ENCODE data around the gene RBM33. TPM values are rescaled to one million over a fixed set of nuclear protein-coding genes. Genes with fewer than 3 reads are reported as not detected.

The RBM33 gene
- total and polyA plus RNA-seq, 9 of the 15 experiments (the other 6 are each of a cell fraction or from before 2014, with no cell fraction given) = 4.4 to 80.7 (median 27.3) TPM

DNA sequence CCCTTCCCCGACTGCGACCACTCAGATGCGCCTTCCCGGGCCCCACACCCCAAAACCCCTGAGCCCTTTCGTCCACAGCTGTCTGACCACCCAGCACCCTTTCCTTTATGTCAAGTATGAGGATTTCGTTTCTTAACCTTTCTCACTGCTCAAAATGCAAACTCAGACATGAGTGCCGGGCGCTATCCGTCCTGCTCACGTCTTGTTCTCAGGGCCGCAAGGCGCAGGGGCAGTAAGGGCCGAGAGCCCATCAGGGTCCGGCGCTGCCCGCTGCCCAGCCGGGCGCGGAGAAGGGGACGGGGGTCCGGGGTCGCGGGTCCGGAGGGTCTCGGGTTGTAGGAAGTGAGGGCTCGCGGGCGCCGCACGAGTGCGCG is 670 bp upstream of the RBM33 start (continued):
- TF ChIP-seq, protein P1, sequence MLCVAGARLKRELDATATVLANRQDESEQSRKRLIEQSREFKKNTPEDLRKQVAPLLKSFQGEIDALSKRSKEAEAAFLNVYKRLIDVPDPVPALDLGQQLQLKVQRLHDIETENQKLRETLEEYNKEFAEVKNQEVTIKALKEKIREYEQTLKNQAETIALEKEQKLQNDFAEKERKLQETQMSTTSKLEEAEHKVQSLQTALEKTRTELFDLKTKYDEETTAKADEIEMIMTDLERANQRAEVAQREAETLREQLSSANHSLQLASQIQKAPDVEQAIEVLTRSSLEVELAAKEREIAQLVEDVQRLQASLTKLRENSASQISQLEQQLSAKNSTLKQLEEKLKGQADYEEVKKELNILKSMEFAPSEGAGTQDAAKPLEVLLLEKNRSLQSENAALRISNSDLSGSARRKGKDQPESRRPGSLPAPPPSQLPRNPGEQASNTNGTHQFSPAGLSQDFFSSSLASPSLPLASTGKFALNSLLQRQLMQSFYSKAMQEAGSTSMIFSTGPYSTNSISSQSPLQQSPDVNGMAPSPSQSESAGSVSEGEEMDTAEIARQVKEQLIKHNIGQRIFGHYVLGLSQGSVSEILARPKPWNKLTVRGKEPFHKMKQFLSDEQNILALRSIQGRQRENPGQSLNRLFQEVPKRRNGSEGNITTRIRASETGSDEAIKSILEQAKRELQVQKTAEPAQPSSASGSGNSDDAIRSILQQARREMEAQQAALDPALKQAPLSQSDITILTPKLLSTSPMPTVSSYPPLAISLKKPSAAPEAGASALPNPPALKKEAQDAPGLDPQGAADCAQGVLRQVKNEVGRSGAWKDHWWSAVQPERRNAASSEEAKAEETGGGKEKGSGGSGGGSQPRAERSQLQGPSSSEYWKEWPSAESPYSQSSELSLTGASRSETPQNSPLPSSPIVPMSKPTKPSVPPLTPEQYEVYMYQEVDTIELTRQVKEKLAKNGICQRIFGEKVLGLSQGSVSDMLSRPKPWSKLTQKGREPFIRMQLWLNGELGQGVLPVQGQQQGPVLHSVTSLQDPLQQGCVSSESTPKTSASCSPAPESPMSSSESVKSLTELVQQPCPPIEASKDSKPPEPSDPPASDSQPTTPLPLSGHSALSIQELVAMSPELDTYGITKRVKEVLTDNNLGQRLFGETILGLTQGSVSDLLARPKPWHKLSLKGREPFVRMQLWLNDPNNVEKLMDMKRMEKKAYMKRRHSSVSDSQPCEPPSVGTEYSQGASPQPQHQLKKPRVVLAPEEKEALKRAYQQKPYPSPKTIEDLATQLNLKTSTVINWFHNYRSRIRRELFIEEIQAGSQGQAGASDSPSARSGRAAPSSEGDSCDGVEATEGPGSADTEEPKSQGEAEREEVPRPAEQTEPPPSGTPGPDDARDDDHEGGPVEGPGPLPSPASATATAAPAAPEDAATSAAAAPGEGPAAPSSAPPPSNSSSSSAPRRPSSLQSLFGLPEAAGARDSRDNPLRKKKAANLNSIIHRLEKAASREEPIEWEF (CRISPR knock-in tag; IDR thresholded peaks at IDR 0.05) = no peak
- TF ChIP-seq ZNF263 (CRISPR knock-in tag; IDR thresholded peaks at IDR 0.05; ENCODE audit: borderline replicate concordance) = 0 out of 2 replicates have a peak, but pooled peaks have one; percentile 17
- no peak for TF ChIP-seq MEF2D (tag; conservative IDR thresholded peaks at IDR 0.05; ENCODE audit: low read depth)
- no peak for TF ChIP-seq ZFP36 (IDR thresholded peaks at IDR 0.05; ENCODE audit: low read depth, low read length, partially characterized antibody)
- TF ChIP-seq GTF3C2 (IDR thresholded peaks at IDR 0.05; ENCODE audit: borderline replicate concordance, extremely low read depth, insufficient read length) = no peak
- peak; percentile 51 for TF ChIP-seq CHD4 (IDR thresholded peaks at IDR 0.05; ENCODE audit: insufficient read depth, insufficient replicate concordance, low read depth, low read length, poor library complexity, severe bottlenecking)
- TF ChIP-seq GABPB1 (CRISPR knock-in tag; IDR thresholded peaks at IDR 0.05) = peak; percentile 55
- TF ChIP-seq, protein P2, sequence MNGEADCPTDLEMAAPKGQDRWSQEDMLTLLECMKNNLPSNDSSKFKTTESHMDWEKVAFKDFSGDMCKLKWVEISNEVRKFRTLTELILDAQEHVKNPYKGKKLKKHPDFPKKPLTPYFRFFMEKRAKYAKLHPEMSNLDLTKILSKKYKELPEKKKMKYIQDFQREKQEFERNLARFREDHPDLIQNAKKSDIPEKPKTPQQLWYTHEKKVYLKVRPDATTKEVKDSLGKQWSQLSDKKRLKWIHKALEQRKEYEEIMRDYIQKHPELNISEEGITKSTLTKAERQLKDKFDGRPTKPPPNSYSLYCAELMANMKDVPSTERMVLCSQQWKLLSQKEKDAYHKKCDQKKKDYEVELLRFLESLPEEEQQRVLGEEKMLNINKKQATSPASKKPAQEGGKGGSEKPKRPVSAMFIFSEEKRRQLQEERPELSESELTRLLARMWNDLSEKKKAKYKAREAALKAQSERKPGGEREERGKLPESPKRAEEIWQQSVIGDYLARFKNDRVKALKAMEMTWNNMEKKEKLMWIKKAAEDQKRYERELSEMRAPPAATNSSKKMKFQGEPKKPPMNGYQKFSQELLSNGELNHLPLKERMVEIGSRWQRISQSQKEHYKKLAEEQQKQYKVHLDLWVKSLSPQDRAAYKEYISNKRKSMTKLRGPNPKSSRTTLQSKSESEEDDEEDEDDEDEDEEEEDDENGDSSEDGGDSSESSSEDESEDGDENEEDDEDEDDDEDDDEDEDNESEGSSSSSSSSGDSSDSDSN (IDR thresholded peaks at IDR 0.05; ENCODE audit: borderline replicate concordance in 1 of 2, low read depth in 2 of 2, low read length in 2 of 2) = 0 out of 4 replicates have a peak, but pooled peaks of 1 of the 2 experiments have one; percentile 15
- TF ChIP-seq, protein P3, sequence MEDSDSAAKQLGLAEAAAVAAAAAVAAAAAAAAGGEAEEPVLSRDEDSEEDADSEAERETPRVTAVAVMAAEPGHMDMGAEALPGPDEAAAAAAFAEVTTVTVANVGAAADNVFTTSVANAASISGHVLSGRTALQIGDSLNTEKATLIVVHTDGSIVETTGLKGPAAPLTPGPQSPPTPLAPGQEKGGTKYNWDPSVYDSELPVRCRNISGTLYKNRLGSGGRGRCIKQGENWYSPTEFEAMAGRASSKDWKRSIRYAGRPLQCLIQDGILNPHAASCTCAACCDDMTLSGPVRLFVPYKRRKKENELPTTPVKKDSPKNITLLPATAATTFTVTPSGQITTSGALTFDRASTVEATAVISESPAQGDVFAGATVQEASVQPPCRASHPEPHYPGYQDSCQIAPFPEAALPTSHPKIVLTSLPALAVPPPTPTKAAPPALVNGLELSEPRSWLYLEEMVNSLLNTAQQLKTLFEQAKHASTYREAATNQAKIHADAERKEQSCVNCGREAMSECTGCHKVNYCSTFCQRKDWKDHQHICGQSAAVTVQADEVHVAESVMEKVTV (CRISPR knock-in tag; IDR thresholded peaks at IDR 0.05) = no peak
- TF ChIP-seq SMARCA4 (IDR thresholded peaks at IDR 0.05) = 0 out of 2 replicates have a peak, but pooled peaks have one; percentile 14
- TF ChIP-seq, protein P4, sequence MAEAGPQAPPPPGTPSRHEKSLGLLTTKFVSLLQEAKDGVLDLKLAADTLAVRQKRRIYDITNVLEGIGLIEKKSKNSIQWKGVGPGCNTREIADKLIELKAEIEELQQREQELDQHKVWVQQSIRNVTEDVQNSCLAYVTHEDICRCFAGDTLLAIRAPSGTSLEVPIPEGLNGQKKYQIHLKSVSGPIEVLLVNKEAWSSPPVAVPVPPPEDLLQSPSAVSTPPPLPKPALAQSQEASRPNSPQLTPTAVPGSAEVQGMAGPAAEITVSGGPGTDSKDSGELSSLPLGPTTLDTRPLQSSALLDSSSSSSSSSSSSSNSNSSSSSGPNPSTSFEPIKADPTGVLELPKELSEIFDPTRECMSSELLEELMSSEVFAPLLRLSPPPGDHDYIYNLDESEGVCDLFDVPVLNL (CRISPR knock-in tag; IDR thresholded peaks at IDR 0.05; ENCODE audit: low read depth) = no peak
- TF ChIP-seq RNF2 (IDR thresholded peaks at IDR 0.05) = no peak
- no peak for TF ChIP-seq PHF8 (IDR thresholded peaks at IDR 0.05; ENCODE audit: borderline replicate concordance, low read length)

Measured in K562 (cell line).